GM12864 (cell line): ENCODE results near the gene NGLY1.

Experiments
- DNase-seq: peaks from one replicate; pipeline ENCODE4 v3.0.0-alpha.2; 2011; ENCODE audit warnings: low read depth
- H3K4me3 ChIP-seq: 2 replicates; pipeline ENCODE4 v1.5.1; 2011; ENCODE audit warnings: mild to moderate bottlenecking, low read depth, low read length, control low read depth
- TF ChIP-seq, protein P1 (sequence below): IDR thresholded peaks from 2 replicates; pipeline ENCODE4 v1.5.1; 2011; ENCODE audit warnings: low read depth, mild to moderate bottlenecking, moderate library complexity, low read length, control low read depth, inconsistent platforms; ENCODE audit errors: missing control alignments

Gene NGLY1

DNA sequence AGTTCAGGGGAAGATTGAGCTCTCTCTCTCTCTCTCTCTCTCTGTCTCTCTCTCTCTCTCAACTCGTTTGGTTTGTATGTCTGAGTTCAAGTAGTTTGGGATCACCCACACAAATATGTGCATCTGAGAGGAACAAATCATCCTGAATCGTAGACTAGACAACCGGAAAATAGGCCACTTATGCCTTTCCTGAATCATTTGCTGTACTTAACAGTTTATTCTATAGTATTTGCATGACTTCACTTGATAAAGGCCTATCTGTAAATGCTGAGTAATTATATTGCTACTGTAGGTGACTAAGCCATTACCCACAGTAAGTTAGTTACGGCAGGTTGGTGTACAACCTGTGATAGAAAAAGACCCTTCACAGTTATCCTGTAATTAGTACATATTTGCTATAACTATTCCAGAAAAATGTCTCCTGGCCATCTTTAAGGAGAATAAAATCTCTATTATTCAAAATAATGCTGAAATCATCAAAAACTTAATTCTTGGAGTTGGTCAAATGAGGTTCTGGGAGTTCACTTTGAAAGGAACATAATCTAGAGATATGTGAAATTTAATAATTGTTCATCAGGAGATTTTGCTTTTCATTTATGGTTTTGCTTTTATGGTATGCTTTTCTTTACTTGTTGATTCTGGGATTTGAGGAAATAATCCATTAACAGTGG lies 37.7 kb upstream of the NGLY1 start:
- H3K4me3 ChIP-seq = no peak overlapping the region
- TF ChIP-seq, protein P1, sequence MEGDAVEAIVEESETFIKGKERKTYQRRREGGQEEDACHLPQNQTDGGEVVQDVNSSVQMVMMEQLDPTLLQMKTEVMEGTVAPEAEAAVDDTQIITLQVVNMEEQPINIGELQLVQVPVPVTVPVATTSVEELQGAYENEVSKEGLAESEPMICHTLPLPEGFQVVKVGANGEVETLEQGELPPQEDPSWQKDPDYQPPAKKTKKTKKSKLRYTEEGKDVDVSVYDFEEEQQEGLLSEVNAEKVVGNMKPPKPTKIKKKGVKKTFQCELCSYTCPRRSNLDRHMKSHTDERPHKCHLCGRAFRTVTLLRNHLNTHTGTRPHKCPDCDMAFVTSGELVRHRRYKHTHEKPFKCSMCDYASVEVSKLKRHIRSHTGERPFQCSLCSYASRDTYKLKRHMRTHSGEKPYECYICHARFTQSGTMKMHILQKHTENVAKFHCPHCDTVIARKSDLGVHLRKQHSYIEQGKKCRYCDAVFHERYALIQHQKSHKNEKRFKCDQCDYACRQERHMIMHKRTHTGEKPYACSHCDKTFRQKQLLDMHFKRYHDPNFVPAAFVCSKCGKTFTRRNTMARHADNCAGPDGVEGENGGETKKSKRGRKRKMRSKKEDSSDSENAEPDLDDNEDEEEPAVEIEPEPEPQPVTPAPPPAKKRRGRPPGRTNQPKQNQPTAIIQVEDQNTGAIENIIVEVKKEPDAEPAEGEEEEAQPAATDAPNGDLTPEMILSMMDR = no peak

DNA sequence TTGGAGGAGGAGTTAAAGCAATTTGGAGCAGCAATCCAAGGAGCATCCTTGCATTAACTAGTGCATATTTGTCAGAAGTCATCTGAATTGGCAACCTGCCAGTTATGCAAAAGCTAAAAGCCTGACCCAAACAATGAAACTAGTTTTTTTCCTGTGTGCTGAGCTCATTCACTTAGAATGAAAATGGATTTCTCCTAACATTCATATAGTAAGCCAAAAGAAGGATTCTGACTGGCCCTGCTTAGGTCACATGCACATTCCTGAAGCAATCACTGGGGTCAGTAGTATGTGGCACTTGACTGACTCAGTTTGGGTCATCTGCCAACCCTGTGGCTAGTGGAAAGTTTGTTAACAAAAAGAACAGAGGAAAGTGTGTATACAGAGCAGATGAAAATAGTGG lies 37.1 kb upstream of the NGLY1 start:
- TF ChIP-seq, protein P1 = no peak
- no peak overlapping the region for H3K4me3 ChIP-seq
- DNase-seq = no peak

More for the DNA sequence above, 37.7 kb upstream of the NGLY1 start:
- DNase-seq = no peak

DNA sequence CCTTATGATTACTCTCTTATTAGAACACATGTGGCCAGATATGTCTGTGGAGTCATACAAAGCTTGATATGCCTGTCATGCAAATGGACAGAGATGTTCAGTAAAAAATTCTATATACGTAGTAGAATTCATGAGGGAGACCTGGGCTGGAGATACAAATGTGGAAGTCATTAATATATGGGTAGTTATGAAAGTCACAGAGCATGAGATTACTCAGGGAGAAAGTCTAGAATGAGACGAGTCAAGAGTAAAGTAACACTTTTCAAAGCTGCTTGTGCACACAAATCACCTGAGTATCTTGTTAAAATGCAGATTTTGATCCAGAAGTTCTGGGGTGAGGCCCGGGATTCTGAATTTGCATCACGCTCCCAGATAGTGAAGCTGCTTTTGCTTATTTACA lies 35.1 kb upstream of the NGLY1 start:
- no peak for DNase-seq
- TF ChIP-seq, protein P1 = no peak
- H3K4me3 ChIP-seq = no peak overlapping the region

DNA sequence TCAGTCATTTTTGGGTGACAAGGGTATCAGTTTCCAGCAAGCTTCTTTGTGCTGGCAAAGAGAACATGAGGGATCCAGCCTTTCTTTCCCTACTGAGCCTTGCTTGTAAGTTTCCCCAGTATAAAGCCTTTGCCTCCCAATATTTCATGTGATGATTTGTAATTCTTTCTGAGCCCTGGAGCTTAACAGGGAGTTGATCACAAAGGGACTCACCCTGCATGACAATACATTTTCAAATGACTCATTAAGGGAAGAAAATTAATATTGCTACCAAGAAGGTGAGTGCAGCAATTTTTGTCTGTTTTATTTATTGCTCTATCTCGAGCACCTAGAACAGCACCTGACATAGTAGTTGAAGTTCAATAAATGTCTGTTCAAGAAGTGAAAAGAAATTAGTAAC lies 34.4 kb upstream of the NGLY1 start:
- TF ChIP-seq, protein P1 = no peak
- no peak for DNase-seq
- no peak overlapping the region for H3K4me3 ChIP-seq

DNA sequence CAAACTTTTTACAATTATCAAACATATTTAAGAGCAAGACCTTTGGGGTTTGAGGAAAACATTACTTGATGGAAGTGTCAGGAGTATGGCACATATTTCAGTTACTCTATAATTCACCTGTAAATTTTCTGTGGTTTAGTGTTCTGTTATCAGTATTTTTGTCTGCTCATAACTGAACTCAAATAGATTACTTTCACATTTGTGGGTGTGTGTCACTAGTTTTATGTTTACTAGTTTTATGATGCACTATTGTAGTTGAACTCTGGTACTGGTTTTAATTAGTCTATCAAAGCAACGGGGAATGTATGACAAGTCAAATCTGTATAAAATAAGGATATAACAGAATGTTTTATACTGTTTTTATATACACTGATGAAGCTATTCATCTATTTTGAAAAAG lies 33.9 kb upstream of the NGLY1 start:
- no peak for DNase-seq
- TF ChIP-seq, protein P1 = no peak
- no peak overlapping the region for H3K4me3 ChIP-seq

DNA sequence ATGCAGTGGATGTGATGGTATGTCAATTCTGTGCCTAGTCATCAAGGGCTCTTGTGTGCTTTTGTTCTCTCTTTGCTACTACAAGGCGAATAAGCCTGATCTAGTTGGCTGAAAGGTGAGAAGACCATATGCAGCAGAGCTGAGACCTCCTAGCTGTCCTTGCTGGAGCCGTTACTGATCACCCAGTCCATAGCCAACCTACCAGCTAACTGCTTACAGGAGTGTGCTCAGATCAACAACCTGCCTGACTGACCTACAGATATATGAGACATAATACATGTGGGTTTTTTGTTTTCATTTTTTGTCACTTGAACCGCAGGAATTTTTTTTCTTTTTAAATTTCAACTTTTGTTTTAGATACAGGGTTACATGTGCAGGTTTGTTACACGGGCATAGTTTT lies 29.4 kb upstream of the NGLY1 start:
- H3K4me3 ChIP-seq = no peak overlapping the region
- TF ChIP-seq, protein P1 = no peak
- DNase-seq = no peak

DNA sequence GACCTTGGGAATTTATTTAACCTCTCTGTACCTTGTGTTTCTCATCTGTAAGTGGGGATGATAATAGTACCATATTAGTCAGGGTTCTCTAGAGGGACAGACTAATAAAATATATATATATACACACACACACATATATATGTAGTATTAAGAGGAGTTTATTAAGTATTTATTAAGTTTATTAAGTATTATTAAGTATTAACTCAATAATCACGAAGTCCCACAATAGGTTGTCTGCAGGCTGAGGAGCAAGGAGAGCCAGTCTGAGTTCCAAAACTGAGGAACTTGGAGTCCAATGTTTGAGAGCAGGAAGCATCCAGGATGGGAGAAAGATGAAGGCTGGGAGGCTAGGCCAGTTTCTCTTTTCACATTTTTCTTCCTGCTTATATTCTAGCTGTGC lies 21.4 kb upstream of the NGLY1 start:
- DNase-seq = no peak
- no peak overlapping the region for H3K4me3 ChIP-seq
- TF ChIP-seq, protein P1 = no peak
